Activated CD8-positive, alpha-beta memory T cell treated with anti-CD3 and anti-CD28 coated beads, Interleukin-2, amount 50 U/mL, for 4 hours (primary cell): Measurements from ENCODE around the gene DIAPH3.

Experiments
- DNase-seq: peaks from one replicate; pipeline ENCODE4 v3.0.0-alpha.2; 2020

The DIAPH3 gene

GRCh38 chr13:59766236-59766635 is 397.5 kb downstream of the DIAPH3 start:
- no peak for DNase-seq

GRCh38 chr13:59755632-59756290 is 408.0 kb downstream of the DIAPH3 start:
- no peak for DNase-seq

- DNase-seq: no peak
These were observed 409.3 kb downstream of the DIAPH3 start for GRCh38 chr13:59754411-59754810.

- DNase-seq: no peak
These were observed 412.9 kb downstream of the DIAPH3 start for GRCh38 chr13:59750860-59751259.

GRCh38 chr13:59748046-59748445 is 415.7 kb downstream of the DIAPH3 start:
- DNase-seq: no peak

- DNase-seq: no peak
These were observed 416.2 kb downstream of the DIAPH3 start for GRCh38 chr13:59747529-59747928.

- DNase-seq: no peak
These were observed 417.3 kb downstream of the DIAPH3 start for GRCh38 chr13:59746291-59746962.

- DNase-seq: no peak
These were observed 418.3 kb downstream of the DIAPH3 start for GRCh38 chr13:59745392-59745788.

GRCh38 chr13:59744747-59745391 is 418.9 kb downstream of the DIAPH3 start:
- no peak for DNase-seq

- no peak for DNase-seq
These were observed 420.5 kb downstream of the DIAPH3 start for GRCh38 chr13:59743195-59743594.

GRCh38 chr13:59742467-59742866 is 421.3 kb downstream of the DIAPH3 start:
- DNase-seq: no peak

GRCh38 chr13:59738921-59739320 is 424.8 kb downstream of the DIAPH3 start:
- DNase-seq: no peak

GRCh38 chr13:59734393-59734792 is 429.3 kb downstream of the DIAPH3 start:
- no peak for DNase-seq

GRCh38 chr13:59733744-59734143 is 430.0 kb downstream of the DIAPH3 start:
- no peak for DNase-seq

- DNase-seq: no peak
These were observed 433.7 kb downstream of the DIAPH3 start for GRCh38 chr13:59730026-59730425.

GRCh38 chr13:59728896-59729545 is 434.7 kb downstream of the DIAPH3 start:
- no peak for DNase-seq

GRCh38 chr13:59721926-59722910 is 441.5 kb downstream of the DIAPH3 start:
- DNase-seq: no peak

GRCh38 chr13:59715611-59716010 is 448.1 kb downstream of the DIAPH3 start:
- DNase-seq: no peak

GRCh38 chr13:59710996-59711701 is 452.6 kb downstream of the DIAPH3 start:
- no peak for DNase-seq

- no peak for DNase-seq
These were observed 453.3 kb downstream of the DIAPH3 start for GRCh38 chr13:59710416-59710815.

GRCh38 chr13:59706101-59706976 is 457.4 kb downstream of the DIAPH3 start:
- no peak for DNase-seq
